Progenitor cell of endocrine pancreas (in vitro differentiated cells): ENCODE data around the gene TMC7. TPM values are rescaled to one million over a fixed set of nuclear protein-coding genes. Genes with fewer than 3 reads are reported as not detected.

Source experiments
- DNase-seq: peaks from one replicate; pipeline ENCODE4 v3.0.0; 2021; ENCODE audit warnings: low spot score; ENCODE audit not compliant: unreplicated experiment
- H3K27ac Mint-ChIP-seq: 2 replicates; pipeline ENCODE4 v1.8.0; 2021; ENCODE audit warnings: mild to moderate bottlenecking, moderate library complexity, mixed read lengths
- H3K27me3 Mint-ChIP-seq: 2 replicates; pipeline ENCODE4 v1.8.0; 2021; ENCODE audit warnings: mixed read lengths
- H3K36me3 Mint-ChIP-seq: 2 replicates; pipeline ENCODE4 v1.8.0; 2022; ENCODE audit warnings: mixed read lengths; ENCODE audit not compliant: insufficient read depth
- H3K4me1 Mint-ChIP-seq: 2 replicates; pipeline ENCODE4 v1.8.0; 2021; ENCODE audit warnings: low read depth, mixed read lengths
- H3K4me3 Mint-ChIP-seq: 2 replicates; pipeline ENCODE4 v1.8.0; 2021; ENCODE audit warnings: low read depth, mild to moderate bottlenecking, moderate library complexity, mixed read lengths
- H3K9me3 Mint-ChIP-seq: 2 replicates; pipeline ENCODE4 v1.8.0; 2021; ENCODE audit warnings: low read depth, mixed read lengths
- CTCF ChIP-seq: fragments of 200-600 bp; sonication (generic); IDR thresholded peaks from one replicate; pipeline ENCODE4 v1.5.0; 2021; ENCODE audit warnings: antibody characterized with exemption, mild to moderate bottlenecking; ENCODE audit not compliant: unreplicated experiment
- total RNA-seq: library from RNA; stranded (reverse); gene quantifications from 2 replicates; pipeline ENCODE4 v1.2.1, GENCODE V29; 2021

The TMC7 gene
- total RNA-seq, 1 donor from 2014 or later, result 4.8 TPM

- no peak for DNase-seq
- peaks cover 9% of the 10 kb centered on the region for H3K27me3 Mint-ChIP-seq
- peaks cover 1% of the 10 kb centered on the region for H3K4me1 Mint-ChIP-seq
- no peak for TF ChIP-seq CTCF
- H3K9me3 Mint-ChIP-seq, result no peaks in the 10 kb centered on the region
- no peaks in the 10 kb centered on the region for H3K36me3 Mint-ChIP-seq
- H3K27ac Mint-ChIP-seq, result no peak overlapping the region
- no peak overlapping the region for H3K4me3 Mint-ChIP-seq
Measured at GRCh38 chr16:18966791-18967190, 16.9 kb upstream of the TMC7 start.

- Mint-ChIP-seq H3K27me3 (peaks cover 3% of the 10 kb centered on the region), H3K4me1 (peaks cover 1% of the 10 kb centered on the region), H3K9me3 (no peaks in the 10 kb centered on the region), H3K4me3 (no peak overlapping the region), H3K27ac (no peak overlapping the region), H3K36me3 (no peaks in the 10 kb centered on the region)
- TF ChIP-seq CTCF, result peak; percentile 99
- DNase-seq, result peak; percentile 76
Measured at GRCh38 chr16:18969050-18969854, 14.5 kb upstream of the TMC7 start.

- Mint-ChIP-seq H3K4me1 (peaks cover 1% of the 10 kb centered on the region), H3K27ac (no peak overlapping the region), H3K4me3 (no peak overlapping the region), H3K27me3 (peaks cover 3% of the 10 kb centered on the region), H3K9me3 (no peaks in the 10 kb centered on the region), H3K36me3 (no peaks in the 10 kb centered on the region)
- no peak for TF ChIP-seq CTCF
- DNase-seq, result no peak
Measured at GRCh38 chr16:18969855-18970240, 13.9 kb upstream of the TMC7 start.

- H3K4me1 Mint-ChIP-seq, result no peaks in the 10 kb centered on the region
- peaks cover 24% of the 10 kb centered on the region for H3K27me3 Mint-ChIP-seq
- H3K27ac Mint-ChIP-seq, result no peak overlapping the region
- H3K4me3 Mint-ChIP-seq, result no peak overlapping the region
- no peak for TF ChIP-seq CTCF
- H3K36me3 Mint-ChIP-seq, result no peaks in the 10 kb centered on the region
- H3K9me3 Mint-ChIP-seq, result no peaks in the 10 kb centered on the region
- no peak for DNase-seq
Measured at GRCh38 chr16:18975109-18975508, 8.6 kb upstream of the TMC7 start.

GRCh38 chr16:18979936-18980335 lies 3.8 kb upstream of the TMC7 start:
- H3K4me3 Mint-ChIP-seq, result no peak overlapping the region
- H3K4me1 Mint-ChIP-seq, result peaks cover 1% of the 10 kb centered on the region
- DNase-seq, result no peak
- H3K27me3 Mint-ChIP-seq, result peaks cover 33% of the 10 kb centered on the region
- H3K9me3 Mint-ChIP-seq, result no peaks in the 10 kb centered on the region
- H3K36me3 Mint-ChIP-seq, result no peaks in the 10 kb centered on the region
- no peak for TF ChIP-seq CTCF
- H3K27ac Mint-ChIP-seq, result no peak overlapping the region
